AG09309 (cell line): ENCODE results near the gene DLX4.

Experiments used
- DNase-seq: peaks from one replicate; pipeline ENCODE4 v3.0.0-alpha.2; 2010; ENCODE audit warnings: low read depth
- H3K4me3 ChIP-seq: 2 replicates; pipeline ENCODE4 v1.5.1; 2011; ENCODE audit warnings: mild to moderate bottlenecking, low read depth, low read length, moderate library complexity; ENCODE audit not compliant: control insufficient read depth
- TF ChIP-seq, protein P1 (sequence below): IDR thresholded peaks from 2 replicates; pipeline ENCODE4 v1.5.1; 2011; ENCODE audit warnings: mild to moderate bottlenecking, low read depth, low read length, inconsistent platforms; ENCODE audit not compliant: insufficient read depth, control insufficient read depth; ENCODE audit errors: missing control alignments

The DLX4 gene

DNA sequence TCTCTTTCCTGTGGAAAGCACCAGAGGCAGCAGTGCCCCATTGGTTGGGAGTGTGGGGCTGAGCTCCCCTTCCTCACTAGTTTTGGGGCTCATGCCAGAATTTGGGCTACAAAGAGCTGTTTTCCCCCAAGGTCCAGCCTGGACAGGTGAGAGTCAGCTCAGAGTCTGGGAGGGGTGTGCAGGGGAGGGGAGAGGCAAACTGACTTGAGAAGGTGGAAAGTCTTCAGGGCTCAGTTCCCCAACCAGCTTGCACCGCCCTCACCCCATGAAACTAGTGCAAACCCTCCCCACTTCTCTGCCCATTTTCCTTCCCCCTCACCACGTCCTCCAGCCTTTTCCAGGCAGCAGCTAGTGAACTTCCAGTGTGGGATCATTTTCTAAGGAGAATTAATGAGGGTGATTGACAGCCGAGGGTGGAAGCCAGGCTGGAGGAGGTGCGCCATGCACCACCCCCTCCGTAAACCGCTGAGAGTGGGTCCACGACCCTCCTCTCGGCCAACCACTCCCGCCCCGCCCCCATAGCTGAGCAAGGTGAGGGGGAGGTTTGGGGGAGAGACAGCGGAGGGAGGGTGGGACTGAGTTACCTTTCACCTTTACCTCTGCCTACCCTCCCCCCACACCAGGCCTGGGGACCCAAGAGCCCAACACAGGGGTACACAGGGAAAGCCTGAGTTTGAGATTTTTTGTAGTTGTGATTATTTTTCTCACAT lies 6.2 kb upstream of the DLX4 start:
- no peak overlapping the region for H3K4me3 ChIP-seq
- TF ChIP-seq, protein P1, sequence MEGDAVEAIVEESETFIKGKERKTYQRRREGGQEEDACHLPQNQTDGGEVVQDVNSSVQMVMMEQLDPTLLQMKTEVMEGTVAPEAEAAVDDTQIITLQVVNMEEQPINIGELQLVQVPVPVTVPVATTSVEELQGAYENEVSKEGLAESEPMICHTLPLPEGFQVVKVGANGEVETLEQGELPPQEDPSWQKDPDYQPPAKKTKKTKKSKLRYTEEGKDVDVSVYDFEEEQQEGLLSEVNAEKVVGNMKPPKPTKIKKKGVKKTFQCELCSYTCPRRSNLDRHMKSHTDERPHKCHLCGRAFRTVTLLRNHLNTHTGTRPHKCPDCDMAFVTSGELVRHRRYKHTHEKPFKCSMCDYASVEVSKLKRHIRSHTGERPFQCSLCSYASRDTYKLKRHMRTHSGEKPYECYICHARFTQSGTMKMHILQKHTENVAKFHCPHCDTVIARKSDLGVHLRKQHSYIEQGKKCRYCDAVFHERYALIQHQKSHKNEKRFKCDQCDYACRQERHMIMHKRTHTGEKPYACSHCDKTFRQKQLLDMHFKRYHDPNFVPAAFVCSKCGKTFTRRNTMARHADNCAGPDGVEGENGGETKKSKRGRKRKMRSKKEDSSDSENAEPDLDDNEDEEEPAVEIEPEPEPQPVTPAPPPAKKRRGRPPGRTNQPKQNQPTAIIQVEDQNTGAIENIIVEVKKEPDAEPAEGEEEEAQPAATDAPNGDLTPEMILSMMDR: no peak
- DNase-seq: no peak

DNA sequence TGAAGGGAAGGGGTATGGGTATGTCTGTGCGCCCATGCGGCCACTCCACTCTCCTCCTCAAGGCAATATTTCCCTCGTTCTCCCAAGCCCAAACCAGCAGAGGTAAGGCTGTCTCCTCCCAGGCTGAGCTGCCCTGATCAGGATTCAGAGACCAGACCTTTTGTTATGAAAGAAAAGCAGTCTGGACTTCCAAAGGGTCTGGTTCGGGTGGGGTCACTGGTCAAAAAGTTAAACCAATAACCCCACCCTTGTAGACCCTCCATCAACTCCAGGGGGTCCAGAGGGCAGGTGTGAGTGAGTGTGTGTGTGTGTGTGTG lies 5.7 kb upstream of the DLX4 start:
- H3K4me3 ChIP-seq: no peak overlapping the region
- DNase-seq: no peak
- TF ChIP-seq, protein P1: no peak

DNA sequence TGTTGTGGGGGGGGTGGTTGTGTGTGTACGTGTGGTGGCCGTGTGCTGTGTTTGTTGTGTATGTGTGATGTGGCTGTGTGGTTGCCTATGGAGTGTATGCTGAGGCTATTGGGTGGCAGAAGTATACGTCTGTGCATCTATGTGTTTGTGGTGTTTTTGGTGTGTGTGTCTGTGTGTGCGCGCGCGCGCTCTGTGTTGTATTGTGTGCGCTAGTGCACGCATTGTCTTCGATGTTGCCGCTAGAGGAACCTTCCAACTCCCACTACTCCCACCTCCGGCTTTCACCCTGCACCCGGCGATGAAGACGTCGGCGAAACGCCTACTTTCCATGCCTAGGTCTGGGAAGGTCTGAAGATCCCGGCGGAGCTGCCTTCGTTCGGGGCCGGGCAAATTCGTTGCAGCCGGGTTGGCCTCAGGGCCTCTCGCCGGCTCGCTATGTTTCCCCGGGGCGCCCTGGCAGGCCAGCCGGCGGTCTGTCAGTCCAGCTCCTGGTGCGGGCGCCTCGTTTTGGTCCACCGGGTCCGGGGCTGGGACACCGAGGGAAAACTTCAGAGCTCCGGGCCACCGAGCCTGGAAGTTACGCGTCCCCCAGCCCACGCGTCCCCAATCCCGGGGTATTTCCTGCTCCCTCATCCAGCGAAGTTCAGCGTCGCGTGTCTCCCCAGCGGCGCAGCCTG lies 5.2 kb upstream of the DLX4 start:
- TF ChIP-seq, protein P1: no peak

DNA sequence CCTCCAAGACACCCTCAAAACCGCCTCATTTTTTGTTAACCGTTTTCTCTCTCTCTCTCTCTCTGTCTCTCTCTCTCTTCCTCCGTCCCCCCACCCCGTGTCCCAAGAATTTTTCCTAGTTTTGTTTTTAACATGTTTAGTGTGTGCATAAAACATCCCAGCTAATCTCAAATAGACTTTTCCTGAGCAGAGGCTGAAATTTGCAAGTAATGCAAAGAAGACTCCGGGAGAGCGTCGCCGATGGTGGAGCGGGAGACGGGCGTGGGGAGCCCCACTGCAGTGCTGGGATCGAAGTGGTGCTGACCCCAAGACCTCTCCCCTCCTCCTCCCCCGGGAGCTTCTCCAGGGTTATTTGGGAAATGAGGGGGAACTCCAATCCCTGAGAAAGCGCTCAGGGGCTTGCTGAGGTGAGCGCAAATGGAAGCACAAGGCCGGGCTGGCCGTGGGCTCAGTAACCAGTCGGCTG lies 4.7 kb upstream of the DLX4 start:
- DNase-seq: no peak
- H3K4me3 ChIP-seq: no peak overlapping the region
- TF ChIP-seq, protein P1: no peak

More for the DNA sequence above, 5.2 kb upstream of the DLX4 start:
- no peak overlapping the region for H3K4me3 ChIP-seq
- no peak for DNase-seq

DNA sequence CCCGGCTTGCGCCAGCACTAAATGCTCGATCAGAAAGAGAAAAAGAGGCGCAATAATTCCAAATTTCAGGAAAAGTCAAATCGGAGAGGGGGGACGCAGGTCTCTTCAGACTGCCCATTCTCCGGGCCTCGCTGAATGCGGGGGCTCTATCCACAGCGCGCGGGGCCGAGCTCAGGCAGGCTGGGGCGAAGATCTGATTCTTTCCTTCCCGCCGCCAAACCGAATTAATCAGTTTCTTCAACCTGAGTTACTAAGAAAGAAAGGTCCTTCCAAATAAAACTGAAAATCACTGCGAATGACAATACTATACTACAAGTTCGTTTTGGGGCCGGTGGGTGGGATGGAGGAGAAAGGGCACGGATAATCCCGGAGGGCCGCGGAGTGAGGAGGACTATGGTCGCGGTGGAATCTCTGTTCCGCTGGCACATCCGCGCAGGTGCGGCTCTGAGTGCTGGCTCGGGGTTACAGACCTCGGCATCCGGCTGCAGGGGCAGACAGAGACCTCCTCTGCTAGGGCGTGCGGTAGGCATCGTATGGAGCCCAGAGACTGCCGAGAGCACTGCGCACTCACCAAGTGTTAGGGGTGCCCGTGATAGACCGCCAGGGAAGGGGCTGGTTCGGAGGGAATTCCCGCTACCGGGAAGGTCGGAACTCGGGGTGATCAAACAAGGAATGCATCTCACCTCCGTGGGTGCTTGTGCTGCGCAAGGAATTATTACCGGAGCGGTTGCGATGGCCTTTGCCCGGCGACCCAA lies 4.0 kb upstream of the DLX4 start:
- no peak overlapping the region for H3K4me3 ChIP-seq
- DNase-seq: no peak
- TF ChIP-seq, protein P1: no peak

DNA sequence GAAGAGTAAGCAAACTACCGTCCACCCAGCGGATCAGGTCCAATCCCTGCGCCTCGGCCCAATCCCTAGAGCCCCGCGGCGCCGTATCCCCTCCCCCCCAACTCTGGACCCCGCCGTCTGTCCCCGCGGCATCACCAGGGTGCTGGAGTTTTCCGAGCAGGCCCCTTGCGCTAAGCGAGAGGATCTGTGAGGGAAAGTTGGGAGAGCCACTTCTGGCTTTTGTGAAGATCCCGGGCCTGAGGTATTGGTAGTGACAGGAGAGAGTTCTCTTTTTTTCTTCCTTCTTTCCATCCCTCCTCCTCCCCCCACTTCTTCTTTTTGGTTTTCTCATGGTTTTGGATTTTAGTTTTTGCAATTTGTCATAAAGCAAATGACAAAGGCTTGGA lies 3.5 kb upstream of the DLX4 start:
- no peak for DNase-seq
- no peak overlapping the region for H3K4me3 ChIP-seq

More for the DNA sequence above, 3.5 kb upstream of the DLX4 start:
- TF ChIP-seq, protein P1: no peak
